Left renal cortex interstitium (tissue), 4 donors: ENCODE results near the gene CAMK1. TPM values are rescaled to one million over a fixed set of nuclear protein-coding genes. Genes with fewer than 3 reads are reported as not detected.

Source experiments
- DNase-seq, 4 donors: peaks; one replicate each; pipeline ENCODE4 v3.0.0-alpha.2; 2013; ENCODE audit warnings: low read depth in 4 of 4, low spot score in 2 of 4, missing footprints in 1 of 4
- polyA plus RNA-seq, 4 donors: library from polyadenylated mRNA; unstranded; fragments of 120-200 nt; gene quantifications; one replicate each; pipeline ENCODE4 v1.2.1, GENCODE V29; 2013; ENCODE audit not compliant: insufficient read length in 4 of 4

The CAMK1 gene
- polyA plus RNA-seq, 4 donors = 16.3 to 22.7 (median 21.7) TPM

DNA sequence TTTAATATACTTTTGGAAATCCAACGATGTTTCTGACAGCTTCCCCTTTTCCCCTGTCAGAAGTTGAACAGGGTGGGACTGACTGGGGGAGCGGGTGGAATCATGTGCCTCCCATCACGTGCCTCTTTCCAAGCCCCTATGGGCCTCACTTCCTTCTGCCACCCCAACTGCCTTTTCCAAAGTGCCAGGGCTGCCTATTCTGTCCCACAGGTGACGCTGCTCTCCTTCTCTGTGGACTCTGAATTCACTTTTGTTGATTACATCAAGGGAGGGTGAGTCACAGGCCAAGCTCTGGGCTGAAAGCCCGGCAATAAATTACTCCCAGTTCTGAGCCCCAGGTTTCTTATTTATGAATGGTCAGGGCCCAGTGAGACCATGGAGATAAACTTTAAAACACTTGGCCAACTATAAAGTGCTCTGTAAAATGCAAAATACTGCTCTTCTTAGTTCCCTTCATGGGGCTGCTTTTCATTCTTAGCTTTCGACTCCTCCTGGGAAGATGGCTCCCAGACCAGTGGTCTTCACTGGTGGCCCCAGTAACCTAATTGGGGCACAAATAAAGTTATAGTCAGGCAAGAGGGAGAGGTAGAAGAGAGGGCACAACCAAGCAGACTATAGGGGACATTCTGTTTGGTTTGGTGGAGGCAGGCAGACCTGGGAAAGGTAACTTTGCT lies 53.8 kb downstream of the CAMK1 start:
- DNase-seq = no peak

DNA sequence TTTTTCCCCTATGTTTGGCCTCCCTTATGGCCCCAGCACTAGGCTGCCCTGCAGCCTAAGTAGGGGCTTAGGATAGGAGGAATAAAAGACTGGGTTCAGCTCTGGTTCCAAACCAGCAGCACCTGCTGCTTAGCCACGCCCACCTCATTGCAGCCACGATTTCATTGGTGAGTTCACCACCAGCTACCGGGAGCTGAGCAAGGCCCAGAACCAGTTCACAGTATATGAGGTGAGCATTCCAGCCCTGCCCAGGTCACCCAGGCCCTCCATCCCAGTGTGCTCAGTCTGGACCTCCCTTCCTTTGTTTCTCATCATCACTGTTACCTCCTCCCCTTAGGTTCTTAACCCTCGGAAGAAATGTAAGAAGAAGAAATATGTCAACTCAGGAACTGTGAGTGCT lies 54.6 kb downstream of the CAMK1 start:
- no peak for DNase-seq

DNA sequence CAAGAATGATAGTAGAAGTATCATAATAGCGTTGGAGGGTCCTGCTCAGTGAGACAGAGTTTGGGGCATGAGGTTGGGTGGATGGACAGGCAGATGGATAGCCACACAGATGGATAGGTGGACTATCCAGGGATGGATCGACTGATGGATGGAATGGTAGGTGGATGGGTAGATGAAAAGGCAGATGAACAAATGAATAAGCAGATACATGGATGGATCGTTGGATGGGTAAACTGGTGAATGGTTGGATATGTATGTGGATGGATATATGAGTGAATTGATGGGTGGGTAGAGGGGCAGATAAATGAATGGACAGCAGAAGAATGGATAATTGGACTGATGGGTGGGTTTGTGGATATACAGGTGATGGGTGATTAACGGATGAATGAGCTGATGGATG lies 56.6 kb downstream of the CAMK1 start:
- DNase-seq = no peak

DNA sequence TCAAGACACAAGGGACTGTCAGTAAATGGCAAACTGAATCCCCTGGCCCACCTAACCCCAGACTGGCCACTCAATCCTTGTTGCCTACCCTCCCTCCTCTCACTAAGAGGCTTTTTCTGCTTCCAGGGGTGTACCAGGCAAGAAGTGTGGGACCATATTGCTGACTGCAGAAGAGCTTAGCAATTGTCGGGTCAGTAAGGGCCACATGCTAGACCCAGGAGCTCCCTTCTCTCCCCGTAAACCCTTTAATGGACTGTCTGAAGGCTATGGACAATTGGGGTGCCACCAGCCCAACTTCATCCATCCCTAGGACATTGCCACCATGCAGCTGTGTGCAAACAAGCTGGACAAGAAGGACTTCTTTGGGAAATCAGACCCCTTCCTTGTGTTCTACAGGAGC lies 57.3 kb downstream of the CAMK1 start:
- no peak for DNase-seq

DNA sequence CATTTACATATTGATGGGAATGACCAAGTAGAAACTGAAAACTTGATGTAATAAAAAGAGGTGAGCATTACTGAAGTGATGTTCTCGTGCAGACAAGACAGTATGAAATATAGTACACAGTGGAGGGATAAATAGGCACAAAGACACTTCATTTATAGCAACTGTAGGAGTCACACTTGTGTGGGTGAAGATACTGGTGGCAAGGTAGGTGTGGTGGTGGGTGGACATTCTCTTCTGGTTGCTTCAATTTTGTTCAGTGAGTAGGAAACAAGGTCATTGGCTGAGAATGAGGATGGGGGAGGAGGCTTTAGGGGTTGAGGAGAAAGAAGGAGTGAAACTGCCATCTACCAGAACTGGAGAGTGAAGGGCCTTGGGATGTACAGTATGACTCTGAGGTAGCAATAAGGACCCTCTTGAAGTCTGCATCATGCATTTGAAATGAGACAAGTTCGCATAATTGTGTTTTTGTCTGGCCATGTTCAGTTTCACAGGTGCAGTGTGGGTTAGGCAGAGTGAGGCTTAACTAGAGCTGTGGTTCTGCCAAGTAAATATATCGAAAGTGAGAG lies 59.5 kb downstream of the CAMK1 start:
- DNase-seq = no peak

Other genes starting within 250 kb of the CAMK1 start
- under 1 TPM in 3 of 4 donors, not detected in 1; 0.03 to 0.13 (median 0.03) TPM for gene LHFPL4, start 216.1 kb downstream of the CAMK1 start, polyA plus RNA-seq
- 10 to 100 TPM; 32.4 to 36.4 (median 34.4) TPM for gene MTMR14, start 120.4 kb downstream of the CAMK1 start, polyA plus RNA-seq
- under 1 TPM in 2 of 4 donors, not detected in 2; 0.14 to 0.30 TPM for gene CPNE9, start 66.1 kb downstream of the CAMK1 start, polyA plus RNA-seq
- 10 to 100 TPM; 17.9 to 23.9 (median 20.9) TPM for gene BRPF1, start 38.2 kb downstream of the CAMK1 start, polyA plus RNA-seq
- gene OGG1, start 20.0 kb downstream of the CAMK1 start, polyA plus RNA-seq = 10 to 100 TPM; 47.5 to 82.6 (median 57.0) TPM
- 10 to 100 TPM; 58.7 to 85.3 (median 72.3) TPM for gene TADA3, start 22.5 kb upstream of the CAMK1 start, polyA plus RNA-seq
- 100 to 1,000 TPM; 113 to 161 (median 142) TPM for gene ARPC4, start 23.1 kb upstream of the CAMK1 start, polyA plus RNA-seq
- gene TTLL3, start 40.3 kb upstream of the CAMK1 start, polyA plus RNA-seq = 10 to 100 TPM; 28.2 to 96.7 (median 60.5) TPM
- gene RPUSD3, start 74.1 kb upstream of the CAMK1 start, polyA plus RNA-seq = 10 to 100 TPM; 28.5 to 43.9 (median 36.5) TPM
- under 1 TPM in 2 of 4 donors, not detected in 2; 0.17 to 0.21 TPM for gene CIDEC, start 110.3 kb upstream of the CAMK1 start, polyA plus RNA-seq
- 10 to 100 TPM; 41.8 to 50.7 (median 44.4) TPM for gene JAGN1, start 120.7 kb upstream of the CAMK1 start, polyA plus RNA-seq
- gene IL17RE, start 132.9 kb upstream of the CAMK1 start, polyA plus RNA-seq = 10 to 100 TPM; 10.3 to 20.3 (median 12.1) TPM
- 10 to 100 TPM; 37.8 to 47.6 (median 41.6) TPM for gene IL17RC, start 147.2 kb upstream of the CAMK1 start, polyA plus RNA-seq
- gene CRELD1, start 163.9 kb upstream of the CAMK1 start, polyA plus RNA-seq = 10 to 100 TPM; 48.8 to 80.5 (median 65.6) TPM
- 1 to 10 TPM; 2.9 to 6.6 (median 4.6) TPM for gene PRRT3, start 182.5 kb upstream of the CAMK1 start, polyA plus RNA-seq
- 100 to 1,000 TPM in 1 of 4 donors, 10 to 100 TPM in 3; 78.0 to 108 (median 84.2) TPM for gene EMC3, start 216.9 kb upstream of the CAMK1 start, polyA plus RNA-seq